HepG2 (cell line): ENCODE measurements around the gene JPT1. TPM values are rescaled to one million over a fixed set of nuclear protein-coding genes. Genes with fewer than 3 reads are reported as not detected.
A peak's percentile ranks its signal among the peaks of the same experiment; 100 is the strongest.

ENCODE experiments used
- ATF7 ChIP-seq, 2 experiments: fragments of 450-650 bp in 1 of 2; sonication (generic) in 1 of 2; formaldehyde crosslinking in 1 of 2; IDR thresholded peaks; 2 replicates each; pipeline versions ENCODE4 v1.4.0 to v1.6.1; 2016 to 2020; ENCODE audit warnings: antibody characterized with exemption in 1 of 2, mild to moderate bottlenecking in 1 of 2, missing genetic modification reagents in 1 of 2
- CBX1 ChIP-seq: IDR thresholded peaks from one replicate; pipeline ENCODE4 v1.6.1; 2016; ENCODE audit warnings: antibody characterized with exemption, low read depth
- CBX5 ChIP-seq: sonication (generic); formaldehyde crosslinking; IDR thresholded peaks from 2 replicates; pipeline ENCODE4 v1.4.0; 2020; ENCODE audit warnings: missing genetic modification reagents, borderline replicate concordance
- ETV6 ChIP-seq: sonication (generic); formaldehyde crosslinking; conservative IDR thresholded peaks from 2 replicates; pipeline ENCODE4 v1.4.0; 2020; ENCODE audit warnings: missing genetic modification reagents
- HDAC6 ChIP-seq: fragments of 200-600 bp; sonication (generic); IDR thresholded peaks from 2 replicates; pipeline ENCODE4 v1.7.0; 2017; ENCODE audit warnings: mild to moderate bottlenecking, antibody characterized with exemption, low read length, low read depth
- HIC2 ChIP-seq: sonication (generic); formaldehyde crosslinking; IDR thresholded peaks from 2 replicates; pipeline ENCODE4 v1.9.0; 2022; ENCODE audit warnings: low read depth, missing genetic modification reagents
- HOXA7 ChIP-seq: sonication (generic); formaldehyde crosslinking; IDR thresholded peaks from 2 replicates; pipeline ENCODE4 v1.8.1; 2022; ENCODE audit warnings: mild to moderate bottlenecking, missing genetic modification reagents, moderate library complexity
- JUNB ChIP-seq: sonication (generic); formaldehyde crosslinking; IDR thresholded peaks from 2 replicates; pipeline ENCODE4 v1.8.0; 2022; ENCODE audit warnings: missing genetic modification reagents, mild to moderate bottlenecking, borderline replicate concordance
- MATR3 ChIP-seq: sonication (generic); formaldehyde crosslinking; IDR thresholded peaks from 2 replicates; pipeline ENCODE4 v1.4.0; 2020; ENCODE audit warnings: missing genetic modification reagents
- NFYC ChIP-seq: IDR thresholded peaks from 2 replicates; pipeline ENCODE4 v1.6.1; 2016; ENCODE audit warnings: missing genetic modification reagents, missing compliant biosample characterization
- RFX1 ChIP-seq: fragments of 450-650 bp; IDR thresholded peaks from 2 replicates; pipeline ENCODE4 v1.6.1; 2017
- RNF219 ChIP-seq: sonication (generic); formaldehyde crosslinking; IDR thresholded peaks from 2 replicates; pipeline ENCODE4 v1.5.0; 2020; ENCODE audit warnings: mild to moderate bottlenecking, missing genetic modification reagents
- SIX1 ChIP-seq: sonication (generic); formaldehyde crosslinking; IDR thresholded peaks from 2 replicates; pipeline ENCODE4 v1.4.0; 2020; ENCODE audit warnings: missing genetic modification reagents, borderline replicate concordance
- SNRNP70 ChIP-seq: fragments of 200-400 bp; formaldehyde crosslinking; IDR thresholded peaks from 2 replicates; pipeline ENCODE4 v1.6.1; 2017; ENCODE audit warnings: mild to moderate bottlenecking, low read depth, low read length, moderate library complexity
- U2AF2 ChIP-seq: fragments of 200-400 bp; formaldehyde crosslinking; IDR thresholded peaks from 2 replicates; pipeline ENCODE4 v1.6.1; 2017; ENCODE audit warnings: low read depth, mild to moderate bottlenecking, low read length
- ZNF124 ChIP-seq: sonication (generic); formaldehyde crosslinking; IDR thresholded peaks from 2 replicates; pipeline ENCODE4 v1.4.0; 2020; ENCODE audit warnings: missing genetic modification reagents
- ZNF20 ChIP-seq: sonication (generic); formaldehyde crosslinking; IDR thresholded peaks from 2 replicates; pipeline ENCODE4 v1.4.0; 2020; ENCODE audit warnings: mild to moderate bottlenecking, moderate library complexity, missing genetic modification reagents
- ZNF207 ChIP-seq: fragments of 450-650 bp; IDR thresholded peaks from 2 replicates; pipeline ENCODE4 v1.6.1; 2016; ENCODE audit warnings: antibody characterized with exemption, borderline replicate concordance
- ZNF230 ChIP-seq: sonication (generic); formaldehyde crosslinking; IDR thresholded peaks from 2 replicates; pipeline ENCODE4 v1.4.0; 2020; ENCODE audit warnings: mild to moderate bottlenecking, missing genetic modification reagents
- ZNF274 ChIP-seq: sonication (generic); formaldehyde crosslinking; IDR thresholded peaks from 2 replicates; pipeline ENCODE4 v1.5.1; 2020; ENCODE audit warnings: mild to moderate bottlenecking, missing genetic modification reagents
- ZNF431 ChIP-seq: sonication (generic); formaldehyde crosslinking; IDR thresholded peaks from 2 replicates; pipeline ENCODE4 v1.9.0; 2022; ENCODE audit warnings: missing genetic modification reagents, low read depth, mild to moderate bottlenecking, borderline replicate concordance
- ZNF44 ChIP-seq: sonication (generic); formaldehyde crosslinking; IDR thresholded peaks from 2 replicates; pipeline ENCODE4 v1.5.1; 2020; ENCODE audit warnings: mild to moderate bottlenecking, missing genetic modification reagents
- ZNF552 ChIP-seq: sonication (generic); formaldehyde crosslinking; IDR thresholded peaks from 2 replicates; pipeline ENCODE4 v1.9.0; 2022; ENCODE audit warnings: missing genetic modification reagents, mild to moderate bottlenecking, borderline replicate concordance
- ZNF574 ChIP-seq: sonication (generic); formaldehyde crosslinking; IDR thresholded peaks from 2 replicates; pipeline ENCODE4 v1.4.0; 2020; ENCODE audit warnings: missing genetic modification reagents
- ZNF615 ChIP-seq: sonication (generic); formaldehyde crosslinking; IDR thresholded peaks from 2 replicates; pipeline ENCODE4 v1.5.0; 2020; ENCODE audit warnings: mild to moderate bottlenecking, missing genetic modification reagents, borderline replicate concordance
- polyA plus RNA-seq, 8 experiments: library from polyadenylated mRNA; depleted of rRNA in 3 of 8; stranded (reverse) in 7 of 8; unstranded in 1 of 8; fragments of >200 nt; fragmentation: Illumina TruSeq in 4 of 8; extraction: Trizol in 4 of 8; gene quantifications; 2 replicates each; pipeline versions ENCODE4 v1.2.1 to v1.2.3, GENCODE V29; 2011 to 2016; ENCODE audit warnings: low read depth in 4 of 8, missing spikeins in 1 of 8, mixed read lengths in 1 of 8; ENCODE audit not compliant: insufficient read depth in 1 of 8
- total RNA-seq, 5 experiments: library from RNA; depleted of rRNA; stranded (reverse); fragments of >200 nt; fragmentation: Illumina TruSeq; extraction: Trizol; gene quantifications; 2 replicates each; pipeline ENCODE4 v1.2.3, GENCODE V29; 2016; ENCODE audit warnings: low read depth in 1 of 5

JPT1 gene
- total and polyA plus RNA-seq, 2 of the 13 experiments (the other 11 are each of a cell fraction or from before 2014, with no cell fraction given), result 43.3 to 256 TPM

- TF ChIP-seq HIC2 (CRISPR knock-in tag), result peak; percentile 76; the same call in 1 of the 2 replicates
- TF ChIP-seq ZNF431, result no peak
- TF ChIP-seq NFYC (CRISPR knock-in tag), result no peak
- no peak for TF ChIP-seq JUNB
- TF ChIP-seq SNRNP70, result no peak
- TF ChIP-seq ZNF615 (CRISPR knock-in tag), result no peak
- no peak for TF ChIP-seq ATF7 (IDR thresholded peaks at IDR 0.05)
- TF ChIP-seq ATF7 (CRISPR knock-in tag; IDR thresholded peaks at IDR 0.05), result peak; percentile 22; the same call in 1 of the 2 replicates
- no peak for TF ChIP-seq U2AF2
- no peak for TF ChIP-seq SIX1 (CRISPR knock-in tag)
- no peak for TF ChIP-seq RNF219 (CRISPR knock-in tag)
- no peak for TF ChIP-seq CBX1
- no peak for TF ChIP-seq ZNF207
- 0 out of 2 replicates have a peak, but pooled peaks have one; percentile 62 for TF ChIP-seq ZNF230
- TF ChIP-seq ZNF574 (CRISPR knock-in tag), result peak; percentile 64
- TF ChIP-seq RFX1, result no peak
- TF ChIP-seq ZNF274, result no peak
- TF ChIP-seq MATR3 (CRISPR knock-in tag), result no peak
- peak; percentile 93; the same call in 1 of the 2 replicates for TF ChIP-seq ETV6 (CRISPR knock-in tag)
- no peak for TF ChIP-seq ZNF552 (CRISPR knock-in tag)
- TF ChIP-seq ZNF20 (CRISPR knock-in tag), result no peak
- TF ChIP-seq ZNF124 (CRISPR knock-in tag), result 0 out of 2 replicates have a peak, but pooled peaks have one; percentile 56
- TF ChIP-seq ZNF44 (CRISPR knock-in tag), result no peak
- TF ChIP-seq CBX5, result no peak; the same call in 1 of the 2 replicates
- no peak for TF ChIP-seq HOXA7 (CRISPR knock-in tag)
- TF ChIP-seq HDAC6, result no peak
Measured at GRCh38 chr17:75113798-75114551, 40.3 kb downstream of the JPT1 start (continued).
